Germinal center (tissue), 1 donor: ENCODE results near the gene C1QB.

ENCODE experiments used
- DNase-seq: peaks from one replicate; pipeline ENCODE4 v3.0.0; 2012; ENCODE audit warnings: mixed read lengths, low spot score

The C1QB gene

GRCh38 chr1:22652881-22653316, at the start of gene C1QB:
Gene C1QB, plus strand, starts transcription at chr1:22653236. Its CDS starts 6,227 bp downstream, at chr1:22659463.
- no peak for DNase-seq

DNA sequence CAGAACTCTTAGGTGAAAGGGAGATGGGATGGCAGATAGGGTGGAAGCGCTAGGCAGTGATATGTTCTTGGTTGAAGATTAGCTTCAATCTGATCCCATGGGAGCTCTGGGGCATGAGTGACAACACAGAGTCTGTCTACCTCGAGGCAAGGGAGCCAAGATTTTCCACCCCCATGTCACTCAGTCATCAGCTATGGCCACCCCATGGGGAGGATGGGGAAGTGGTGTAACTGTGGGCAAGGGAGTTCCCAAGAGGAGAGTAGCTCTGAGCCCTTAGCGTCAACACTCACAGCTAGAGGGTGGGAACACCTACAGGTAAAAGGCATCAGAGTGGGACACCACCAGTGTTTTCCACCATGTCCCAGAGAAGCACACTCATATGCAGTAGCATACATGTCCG, 46.9 kb upstream of the C1QB start:
- DNase-seq, result no peak

DNA sequence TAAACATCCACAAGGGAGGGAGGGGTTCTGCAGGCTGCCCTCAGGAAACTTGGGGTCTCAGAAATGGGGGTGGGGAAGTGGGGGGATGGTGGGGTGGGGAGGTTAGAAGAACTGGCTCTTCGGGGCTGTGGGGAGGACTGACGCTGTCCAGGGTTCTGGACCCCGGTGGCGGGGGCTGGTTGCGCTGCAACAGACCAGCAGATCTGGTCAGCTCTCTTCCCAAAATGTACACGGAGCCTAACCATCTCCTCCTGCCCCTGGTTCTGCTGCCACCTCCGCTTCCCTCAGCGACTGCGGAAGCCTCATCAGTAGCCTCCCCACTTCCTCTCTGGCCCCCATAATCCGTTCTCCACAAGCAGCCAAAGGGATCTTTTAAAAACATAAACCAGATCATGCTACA, 45.9 kb upstream of the C1QB start:
- no peak for DNase-seq

GRCh38 chr1:22608361-22608760, 44.7 kb upstream of the C1QB start:
- no peak for DNase-seq

DNA sequence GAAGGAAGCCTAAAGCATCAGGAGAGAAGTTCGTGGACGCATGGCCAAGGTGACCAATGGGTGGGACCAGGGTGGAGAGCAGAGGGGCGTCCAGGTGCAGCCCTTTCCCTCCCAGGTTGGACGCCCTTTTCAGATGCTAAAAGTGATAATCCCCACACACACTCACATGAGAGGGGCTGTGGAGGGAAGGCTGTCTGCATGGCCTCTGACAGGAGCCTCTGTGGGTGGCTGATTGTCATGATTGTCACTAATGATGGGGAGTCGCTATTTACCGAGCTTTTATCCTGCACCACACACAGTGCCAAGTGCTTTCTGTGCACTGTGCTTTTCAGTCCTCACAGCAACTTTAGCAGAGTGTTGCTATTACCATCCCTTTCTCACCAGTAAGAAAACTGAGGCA, 43.7 kb upstream of the C1QB start:
- no peak for DNase-seq

DNA sequence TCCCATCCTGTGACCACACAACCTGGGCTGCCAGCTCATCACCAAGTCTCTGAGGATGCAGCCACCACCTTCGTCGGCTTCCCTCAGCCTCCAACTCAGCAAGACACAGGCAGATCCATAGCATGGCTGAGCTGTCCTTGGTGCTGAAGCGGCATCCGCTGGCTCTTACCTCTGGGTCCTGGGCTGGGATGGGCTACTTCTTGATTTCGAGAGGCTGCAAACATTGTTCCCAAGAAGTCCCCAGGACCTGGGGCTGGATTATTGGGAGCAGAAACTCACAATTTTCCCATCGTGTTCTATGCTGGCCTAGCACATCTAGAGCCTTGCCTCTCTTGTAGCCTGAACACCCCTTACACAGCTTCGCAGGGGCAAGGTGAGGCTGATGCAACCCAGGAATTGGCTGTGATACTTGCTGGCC, 41.5 kb upstream of the C1QB start:
- no peak for DNase-seq

- DNase-seq, result no peak
Measured at GRCh38 chr1:22612671-22613571, 40.1 kb upstream of the C1QB start.

DNA sequence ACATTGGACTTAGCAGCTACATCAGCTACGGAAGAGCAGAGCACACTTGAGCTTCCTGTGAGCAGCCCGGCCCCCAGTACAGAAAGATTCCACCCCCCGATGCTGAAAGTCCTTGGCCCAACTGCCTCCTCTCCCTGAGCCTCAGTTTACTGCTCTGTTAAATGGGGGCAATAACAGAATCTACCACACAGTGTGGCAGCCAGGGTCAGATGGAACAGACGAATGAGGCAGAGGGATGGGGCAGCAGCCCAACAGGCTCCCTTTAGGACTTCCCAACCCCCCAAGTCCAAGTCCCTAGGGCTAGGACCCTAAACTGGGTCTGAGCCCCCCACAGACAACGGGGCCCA, 39.5 kb upstream of the C1QB start:
- DNase-seq, result no peak

- no peak for DNase-seq
Measured at GRCh38 chr1:22613951-22614350, 39.1 kb upstream of the C1QB start.

- no peak for DNase-seq
Measured at GRCh38 chr1:22615886-22616285, 37.1 kb upstream of the C1QB start.

DNA sequence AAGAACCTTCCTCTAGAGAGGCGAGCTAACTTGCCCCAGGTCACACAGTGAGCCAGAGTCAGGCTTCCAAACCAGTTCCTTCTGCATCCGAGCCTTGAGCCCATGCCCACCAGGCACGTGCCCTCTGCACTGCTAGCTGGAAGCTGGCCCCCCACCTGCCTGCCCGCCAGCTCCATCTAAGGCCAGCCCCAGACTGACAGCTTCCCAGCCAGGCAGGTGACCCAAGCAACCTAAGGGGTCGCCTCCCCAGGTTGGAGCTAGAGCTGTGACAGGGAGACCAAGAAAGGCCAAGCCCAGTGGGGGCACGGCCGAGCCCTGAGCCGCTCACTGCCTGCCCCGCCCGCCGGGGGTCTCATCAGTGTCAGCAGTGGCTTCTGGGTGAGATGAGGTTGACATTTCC, 36.5 kb upstream of the C1QB start:
- DNase-seq, result no peak

DNA sequence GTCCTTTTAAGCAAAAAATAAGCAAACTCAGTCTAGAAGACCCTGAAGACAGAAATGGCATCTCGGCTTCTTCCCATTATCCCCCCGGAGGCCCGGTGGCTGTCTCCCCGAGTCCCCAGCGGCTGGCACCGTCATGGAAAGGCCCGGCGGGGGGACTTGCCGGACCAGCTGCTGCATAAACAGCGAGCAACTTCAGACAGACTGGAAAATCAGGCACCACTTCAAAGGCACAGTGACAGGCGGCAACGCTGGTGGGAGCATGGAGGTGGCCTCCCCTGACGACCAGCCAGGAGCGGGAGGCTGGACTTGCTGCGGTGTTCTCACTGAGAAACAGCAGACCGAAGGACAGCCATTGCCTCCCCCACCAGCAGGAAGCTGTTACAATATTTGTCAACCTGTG, 35.0 kb upstream of the C1QB start:
- DNase-seq, result no peak

- DNase-seq, result no peak
Measured at GRCh38 chr1:22619252-22619651, 33.8 kb upstream of the C1QB start.

DNA sequence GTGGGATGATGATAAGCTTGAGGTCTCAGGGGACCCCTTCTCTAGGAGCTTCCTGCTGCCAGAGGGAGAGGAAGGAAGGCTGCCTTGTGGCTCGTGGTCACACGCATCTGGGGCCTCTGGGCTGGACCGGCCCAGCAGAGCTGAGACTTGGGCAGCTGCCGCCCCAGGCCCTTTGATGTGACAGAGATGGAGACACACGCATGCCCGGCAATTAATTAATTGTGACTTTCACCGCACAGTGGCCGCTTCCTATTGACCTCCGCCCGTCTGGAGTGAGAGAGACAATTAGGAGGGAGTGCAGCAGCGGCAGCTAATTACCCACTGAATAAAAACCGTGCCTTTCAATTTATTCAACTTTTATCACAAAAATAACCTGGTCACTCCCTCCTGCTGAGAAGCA, 33.2 kb upstream of the C1QB start:
- DNase-seq, result no peak

GRCh38 chr1:22621761-22622160, 31.3 kb upstream of the C1QB start:
- no peak for DNase-seq

DNA sequence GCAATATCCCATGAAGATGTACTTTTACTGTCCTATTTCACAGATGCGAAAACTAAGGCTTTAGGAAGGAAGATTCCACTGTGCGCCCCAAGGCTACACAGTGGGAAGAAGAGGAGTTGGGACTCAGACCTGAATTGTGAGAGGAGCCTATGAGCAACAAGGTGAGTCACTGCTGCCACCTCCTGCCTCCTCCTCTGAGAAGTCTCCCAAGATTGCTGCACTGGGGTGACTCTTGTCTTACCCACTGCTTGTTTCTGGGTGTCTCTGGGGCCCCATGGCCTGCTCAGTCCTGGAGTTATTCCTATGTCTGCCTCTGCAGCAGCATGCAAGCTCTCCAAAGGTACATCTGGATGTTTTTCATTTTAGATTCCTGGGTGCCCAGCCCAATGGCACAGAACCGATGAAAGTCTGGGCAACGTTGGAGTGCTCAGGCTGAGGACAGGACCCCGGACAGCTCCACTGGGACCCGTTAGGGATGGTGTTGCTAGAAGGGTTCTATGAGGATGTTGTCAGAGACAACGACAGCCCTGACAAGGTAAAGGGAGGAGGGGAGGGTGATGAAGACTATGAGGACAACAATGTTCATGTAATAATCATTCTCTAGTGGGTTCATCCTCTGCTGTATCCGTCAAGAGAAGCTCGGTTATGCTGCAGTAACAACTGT, 27.6 kb upstream of the C1QB start:
- DNase-seq, result no peak

DNA sequence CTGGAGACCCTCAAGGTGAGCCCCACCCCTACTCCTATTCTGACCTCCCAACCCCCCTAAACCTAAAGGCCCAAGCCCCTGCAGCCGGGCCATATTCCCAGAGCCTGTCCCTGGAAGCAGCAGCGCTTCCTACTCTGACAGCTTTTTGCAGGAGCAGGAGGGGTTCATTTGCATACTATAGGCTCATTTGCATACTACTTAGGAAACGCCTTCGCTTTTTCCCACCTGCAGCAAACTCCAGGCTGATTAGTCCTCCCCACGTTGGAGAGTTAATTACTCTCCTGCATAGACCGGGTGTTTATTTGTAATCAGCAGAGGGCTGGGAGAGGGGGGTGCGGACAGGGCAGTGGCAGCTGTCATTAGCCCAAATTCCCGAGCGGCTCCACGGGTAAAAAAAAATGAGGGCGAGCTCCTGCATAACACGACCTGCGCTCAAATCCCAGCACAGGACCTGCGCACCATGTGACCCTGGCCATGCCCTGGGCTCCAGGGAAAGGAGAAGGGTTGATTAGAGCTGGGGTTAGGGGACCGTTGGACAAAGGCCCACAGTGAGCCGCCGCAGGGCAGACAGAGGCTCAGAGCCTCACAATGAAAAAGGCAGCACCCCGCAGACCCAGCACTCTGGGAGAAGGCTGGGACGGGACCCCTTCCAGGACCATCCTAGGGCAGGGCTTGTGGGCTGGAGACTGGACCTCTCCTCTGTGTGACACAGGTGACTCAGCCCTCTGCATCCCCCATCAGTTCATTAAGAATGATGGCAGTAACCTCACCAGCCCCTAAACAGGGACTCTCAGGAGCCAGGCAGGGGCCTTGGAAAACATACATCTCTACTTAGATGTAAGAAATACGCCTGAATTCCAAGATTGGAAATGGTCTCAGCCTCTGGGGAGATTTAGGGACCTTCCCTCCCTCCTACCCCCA, 26.5 kb upstream of the C1QB start:
- DNase-seq, result no peak

DNA sequence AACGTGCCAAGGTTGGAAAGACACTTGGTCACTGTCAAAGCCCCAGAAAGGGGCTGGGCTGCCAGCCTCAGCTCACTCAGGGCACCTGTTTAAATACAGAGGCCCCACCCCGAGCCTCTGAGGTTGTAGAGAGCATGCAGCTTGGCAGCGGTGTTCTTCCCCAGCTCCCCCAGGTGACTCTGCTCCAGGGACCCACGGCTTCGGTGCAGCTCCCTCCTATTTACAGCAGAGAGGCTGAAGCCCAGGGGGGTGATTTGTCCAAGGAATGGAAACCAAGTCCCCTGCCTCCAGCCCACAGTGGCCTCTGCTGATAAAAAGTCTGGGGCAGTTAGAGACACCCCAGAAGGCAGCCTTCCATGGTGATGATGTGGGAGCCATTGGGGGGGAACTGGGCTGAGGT, 25.7 kb upstream of the C1QB start:
- DNase-seq, result no peak

GRCh38 chr1:22628698-22629444, 24.2 kb upstream of the C1QB start:
- DNase-seq, result no peak

DNA sequence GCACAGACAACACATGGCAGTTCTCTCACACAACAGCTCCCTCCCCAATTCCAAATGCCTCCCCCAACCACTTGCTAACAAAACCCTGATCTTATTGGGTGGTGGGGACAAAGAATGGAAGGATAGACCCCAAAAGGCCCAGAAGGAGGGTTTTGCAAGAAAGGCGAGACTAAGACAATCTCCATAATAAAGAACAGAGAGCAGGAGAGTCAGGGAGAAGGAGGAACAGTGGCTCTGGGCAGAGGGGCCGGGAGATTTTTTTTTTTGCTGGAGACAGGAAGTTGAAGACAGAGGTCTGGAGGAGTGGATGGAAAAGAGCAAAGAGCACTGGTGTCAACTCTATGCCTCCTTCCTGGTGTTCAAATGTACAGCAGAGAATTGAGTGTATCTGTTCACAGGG, 23.1 kb upstream of the C1QB start:
- no peak for DNase-seq

GRCh38 chr1:22633697-22634463, 19.2 kb upstream of the C1QB start:
- no peak for DNase-seq
